Suppressor macrophage treated with lipopolysaccharide for 1 hour (primary cell): Measurements from ENCODE around the gene BIRC5.

Experiments
- DNase-seq, 3 donors: peaks; one replicate each; pipeline ENCODE4 v3.0.0-alpha.2; 2020 to 2022

BIRC5 gene

DNA sequence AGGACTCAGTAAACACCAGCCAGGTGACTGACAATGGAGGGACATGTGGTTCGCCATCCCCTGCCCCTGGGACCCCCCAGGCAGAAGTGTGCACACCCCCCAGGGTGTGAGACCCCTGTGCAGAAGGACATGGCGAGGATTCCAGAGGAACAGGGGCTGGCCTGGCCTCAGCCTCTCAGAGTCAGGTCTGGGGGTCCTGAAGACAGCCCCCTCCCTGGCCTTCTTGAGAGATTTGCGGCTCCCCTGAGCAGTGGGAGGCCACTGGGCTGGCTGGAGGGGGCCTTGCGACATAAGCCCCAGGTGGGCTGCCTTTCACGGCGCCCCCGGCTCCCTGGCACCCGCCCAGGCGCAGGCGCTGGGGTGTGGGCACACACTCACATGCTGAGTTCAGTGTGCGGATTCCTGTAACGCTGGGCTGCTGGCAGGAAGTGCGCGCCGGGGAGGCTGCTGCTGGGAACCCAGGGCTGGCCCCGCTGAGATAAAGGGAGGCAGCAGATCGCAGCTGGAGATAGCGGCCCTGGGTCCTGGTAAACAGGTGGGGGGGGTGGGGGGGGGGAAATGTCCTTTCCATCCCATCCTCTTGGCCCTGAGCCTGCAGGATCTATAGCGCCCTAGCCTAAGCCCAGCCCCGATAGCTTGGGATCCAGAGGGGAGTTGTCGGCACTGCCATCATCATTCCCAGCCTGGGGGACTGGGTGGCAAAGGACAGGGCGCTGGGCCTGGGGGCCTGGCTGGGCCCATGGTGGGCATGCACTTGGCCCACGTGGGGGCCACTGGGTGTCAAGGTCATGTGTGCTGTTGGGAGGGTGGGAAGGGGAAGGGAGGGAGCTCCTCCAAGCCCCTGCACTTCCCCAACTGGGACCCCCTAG, 44.5 kb downstream of the BIRC5 start:
- DNase-seq, result peak; percentile 59 to 65 (median 59)

DNA sequence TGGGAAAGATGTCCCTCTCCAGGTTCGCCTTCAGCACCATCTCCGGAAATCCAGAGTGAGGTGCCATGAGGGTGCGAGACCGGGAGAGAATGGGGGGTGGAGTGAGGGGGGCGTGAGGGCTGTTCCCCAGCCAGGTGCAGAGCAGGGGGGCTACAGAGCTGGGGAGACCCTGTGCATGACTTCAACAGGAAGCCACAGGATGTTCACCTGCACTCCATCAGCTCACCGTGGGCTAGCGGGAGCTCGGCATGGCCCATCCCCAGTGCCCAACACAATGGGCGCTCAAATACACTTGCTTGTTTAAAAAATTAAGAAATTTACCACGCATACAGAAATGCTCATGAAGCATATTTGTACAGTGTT, 45.1 kb downstream of the BIRC5 start:
- DNase-seq, result no peak

DNA sequence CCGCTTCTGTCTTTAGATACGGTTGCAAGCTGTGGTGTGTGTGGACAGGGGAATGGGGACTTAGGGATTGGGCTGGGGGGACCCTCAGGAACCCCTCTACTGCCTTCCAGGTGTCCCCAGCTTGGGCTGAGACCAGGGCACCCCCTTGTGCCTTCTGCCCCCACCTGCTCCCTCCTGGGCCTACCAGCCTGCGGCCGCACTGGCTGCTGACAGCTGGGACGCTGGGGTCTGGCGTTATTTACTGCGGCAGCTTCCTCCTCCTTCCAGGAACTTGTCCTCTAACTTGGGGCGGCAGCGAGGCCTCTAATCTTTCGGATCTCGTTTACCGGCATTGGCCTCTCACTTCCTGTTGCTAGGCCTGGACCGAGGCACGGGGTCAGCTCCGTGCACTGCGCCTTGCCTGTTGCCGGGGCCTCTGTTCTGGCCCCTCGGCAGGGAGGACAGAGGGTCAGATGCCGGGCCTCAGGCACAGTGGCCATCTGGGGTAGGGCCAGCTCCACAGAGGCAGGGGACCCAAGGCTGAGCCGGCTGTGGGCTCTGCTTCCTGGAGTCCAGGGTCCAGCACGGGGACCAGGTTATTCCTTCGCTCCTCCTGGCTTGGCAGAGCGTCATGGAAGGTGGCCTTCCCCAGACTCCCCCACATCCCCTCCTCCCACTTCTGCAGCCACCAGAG, 49.1 kb downstream of the BIRC5 start:
- peak; percentile 57 to 70 (median 63) for DNase-seq

DNA sequence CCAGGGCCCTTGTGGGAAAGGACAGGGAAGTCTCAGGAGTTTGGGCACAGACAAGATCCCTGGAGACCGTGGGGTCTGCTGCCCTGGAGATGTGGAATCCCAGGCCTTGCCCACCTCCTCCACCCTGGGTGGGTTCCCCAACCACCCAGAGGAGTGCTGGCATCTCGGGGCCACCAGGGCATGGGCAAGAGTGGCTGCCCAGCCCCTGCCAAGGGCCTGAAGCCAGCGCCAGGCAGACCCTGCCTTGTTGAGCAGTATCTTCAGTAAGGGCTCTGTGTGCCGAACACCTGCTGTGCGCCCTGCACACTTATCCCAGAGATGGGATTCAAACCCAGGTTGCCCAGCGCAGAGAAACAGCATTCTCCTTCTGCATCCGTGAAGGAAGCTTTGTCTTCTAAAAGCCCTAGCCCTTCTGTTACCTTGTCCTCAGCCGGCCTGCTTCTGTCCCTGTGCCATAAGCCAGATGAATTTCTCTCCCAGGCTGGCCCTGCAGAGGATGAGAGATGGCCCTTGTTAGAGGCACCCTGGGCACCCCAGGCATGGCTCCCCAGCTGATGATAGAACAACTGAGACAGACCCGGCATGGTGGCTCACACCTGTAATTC, 49.8 kb downstream of the BIRC5 start:
- no peak for DNase-seq

DNA sequence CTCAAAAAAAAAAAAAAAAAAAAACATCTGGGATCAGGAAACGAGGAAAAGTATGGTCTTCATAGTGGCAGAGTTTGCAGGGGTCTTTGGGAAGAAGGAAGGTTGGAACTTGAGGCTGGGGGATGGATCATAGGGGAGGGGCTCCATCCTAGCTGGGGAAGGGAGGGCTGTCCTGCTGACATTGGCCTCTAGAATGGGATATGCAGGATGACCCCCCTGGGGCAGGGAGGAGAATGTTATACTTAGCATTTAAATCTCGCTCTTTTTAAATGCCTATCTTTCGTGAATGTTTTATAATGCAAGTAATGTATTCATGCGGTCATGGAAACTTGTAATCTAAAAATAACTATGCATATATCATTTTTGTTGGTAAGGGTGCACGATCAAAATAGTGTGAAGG, 50.5 kb downstream of the BIRC5 start:
- DNase-seq, result no peak

DNA sequence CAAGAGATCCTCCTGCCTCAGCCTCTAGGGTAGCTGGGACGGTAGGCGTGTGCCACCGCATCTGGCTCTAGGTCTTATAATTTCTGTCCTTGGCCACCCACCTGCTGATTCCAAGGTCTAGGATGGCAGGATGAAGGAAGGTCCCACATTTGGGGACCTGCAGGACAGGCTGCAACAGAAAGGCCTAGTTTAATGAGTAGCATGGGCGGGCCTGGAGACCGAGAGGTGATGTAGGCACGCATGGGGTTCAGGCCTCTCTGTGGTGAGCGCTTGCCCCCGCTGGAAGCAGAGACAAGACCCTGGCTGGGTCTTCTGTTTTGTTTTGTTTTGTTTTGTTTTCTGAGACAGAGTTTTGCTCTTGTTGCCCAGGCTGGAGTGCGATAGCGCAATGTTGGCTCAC, 51.1 kb downstream of the BIRC5 start:
- DNase-seq, result no peak

DNA sequence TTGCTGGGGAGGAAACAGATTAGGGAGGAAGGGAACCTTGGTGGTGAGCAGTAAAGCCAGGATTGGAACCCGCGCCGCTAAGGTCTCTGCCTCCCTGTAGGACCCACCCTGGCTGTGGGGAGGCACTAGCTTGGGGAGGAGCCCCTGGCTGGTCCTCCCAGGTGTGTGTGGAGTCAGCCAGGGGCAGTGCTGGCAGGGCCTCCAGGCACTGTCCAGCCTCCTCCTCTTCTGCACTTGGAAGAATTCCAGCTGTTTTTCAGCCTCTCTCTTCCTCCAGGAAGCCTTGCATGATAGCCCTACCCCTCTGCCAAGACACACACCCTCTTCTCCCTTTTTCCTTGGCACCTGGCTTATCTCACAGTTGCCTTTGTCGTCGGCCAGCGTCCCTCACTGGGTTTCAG, 52.2 kb downstream of the BIRC5 start:
- DNase-seq, result no peak

DNA sequence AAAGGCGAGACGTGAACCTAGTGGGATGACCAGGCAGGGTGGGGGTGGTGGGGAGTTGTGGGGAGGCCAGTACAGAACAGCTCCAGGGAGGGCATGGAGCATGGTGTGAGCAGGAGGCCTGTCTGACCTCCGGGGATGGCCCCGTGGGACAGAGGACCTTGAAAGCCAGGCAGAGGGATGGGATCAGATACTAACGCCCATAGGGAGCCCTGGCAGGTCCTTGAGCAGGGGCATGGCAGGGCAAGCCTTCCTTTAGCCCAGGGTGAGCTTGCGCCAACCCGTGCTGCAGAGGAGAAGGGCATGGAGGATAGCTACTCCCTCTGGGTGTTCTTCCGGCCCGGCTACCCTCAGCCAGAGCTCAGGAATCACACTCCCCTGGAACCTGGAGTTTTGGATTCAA, 52.7 kb downstream of the BIRC5 start:
- no peak for DNase-seq

DNA sequence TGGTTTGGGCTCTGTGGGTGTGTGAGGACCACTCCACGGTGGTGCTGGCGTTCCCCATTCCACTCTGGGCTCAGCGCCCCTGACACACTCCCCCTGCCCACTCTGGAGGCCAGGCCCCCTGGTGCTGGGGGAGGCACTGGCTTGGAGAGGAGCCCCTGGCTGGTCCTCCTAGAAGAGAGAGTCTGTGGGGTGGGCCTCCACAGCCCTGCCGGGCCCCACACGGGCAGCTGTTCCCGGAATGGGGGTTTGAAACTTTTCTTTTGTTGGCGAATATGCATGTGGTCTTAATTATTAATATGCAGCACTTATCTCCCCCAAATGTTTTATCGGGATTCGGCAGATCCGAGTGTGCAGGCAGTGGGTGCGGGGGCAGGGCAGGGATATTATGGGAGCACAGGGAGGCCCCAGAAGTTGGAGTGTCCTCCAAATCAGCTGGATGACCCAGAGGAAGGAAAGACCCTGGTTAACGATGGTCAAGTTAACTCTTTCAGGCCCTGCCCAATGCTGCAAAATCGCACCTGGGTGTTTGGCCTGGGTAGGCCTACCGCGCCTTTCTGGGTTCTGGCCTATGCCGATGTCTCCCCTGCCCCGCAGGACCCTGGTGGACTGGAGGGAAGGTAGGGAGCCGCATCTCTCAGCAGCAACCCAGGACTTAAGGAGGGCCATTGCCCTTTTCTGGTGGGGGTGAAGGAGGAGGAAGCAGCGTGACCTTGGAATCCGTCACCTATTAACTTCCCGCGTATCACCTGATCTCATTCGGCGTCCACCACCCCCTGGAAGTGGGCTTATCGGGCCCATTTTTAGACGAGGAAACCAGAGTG, 53.4 kb downstream of the BIRC5 start:
- DNase-seq, result no peak

DNA sequence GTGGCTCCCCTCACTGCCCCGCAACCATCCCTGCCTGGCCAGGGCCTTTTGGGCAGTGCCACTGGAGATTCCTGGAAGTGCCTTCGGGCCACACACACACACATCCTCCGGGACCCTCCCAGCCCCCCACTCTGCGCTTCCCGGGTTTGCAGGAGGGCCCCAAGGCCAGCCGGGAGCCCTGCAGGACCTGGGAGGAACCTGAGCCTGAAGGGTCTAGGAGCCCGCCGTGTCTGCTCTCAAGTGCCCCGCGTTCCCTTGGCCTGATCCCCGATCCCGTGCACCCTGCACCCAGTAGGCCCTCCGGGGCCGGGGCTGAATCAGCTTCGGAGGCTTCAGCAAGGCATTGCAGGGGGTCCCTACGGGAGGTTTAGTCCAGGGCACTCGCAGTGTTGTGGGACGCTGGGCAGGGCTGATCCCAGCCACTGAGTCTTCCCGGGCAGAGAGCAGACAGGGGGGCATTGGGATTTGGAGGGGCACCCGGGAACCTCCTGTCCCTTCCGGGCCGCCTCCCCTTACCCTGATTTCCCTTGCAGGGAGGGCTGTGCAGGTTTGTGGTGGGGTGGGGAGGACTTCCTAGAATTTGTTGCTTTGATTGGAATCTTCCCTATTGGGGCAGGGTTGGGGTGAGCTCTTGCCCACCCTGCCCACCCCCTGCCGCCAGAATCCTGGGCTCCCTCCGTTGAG, 54.3 kb downstream of the BIRC5 start:
- DNase-seq, result no peak

DNA sequence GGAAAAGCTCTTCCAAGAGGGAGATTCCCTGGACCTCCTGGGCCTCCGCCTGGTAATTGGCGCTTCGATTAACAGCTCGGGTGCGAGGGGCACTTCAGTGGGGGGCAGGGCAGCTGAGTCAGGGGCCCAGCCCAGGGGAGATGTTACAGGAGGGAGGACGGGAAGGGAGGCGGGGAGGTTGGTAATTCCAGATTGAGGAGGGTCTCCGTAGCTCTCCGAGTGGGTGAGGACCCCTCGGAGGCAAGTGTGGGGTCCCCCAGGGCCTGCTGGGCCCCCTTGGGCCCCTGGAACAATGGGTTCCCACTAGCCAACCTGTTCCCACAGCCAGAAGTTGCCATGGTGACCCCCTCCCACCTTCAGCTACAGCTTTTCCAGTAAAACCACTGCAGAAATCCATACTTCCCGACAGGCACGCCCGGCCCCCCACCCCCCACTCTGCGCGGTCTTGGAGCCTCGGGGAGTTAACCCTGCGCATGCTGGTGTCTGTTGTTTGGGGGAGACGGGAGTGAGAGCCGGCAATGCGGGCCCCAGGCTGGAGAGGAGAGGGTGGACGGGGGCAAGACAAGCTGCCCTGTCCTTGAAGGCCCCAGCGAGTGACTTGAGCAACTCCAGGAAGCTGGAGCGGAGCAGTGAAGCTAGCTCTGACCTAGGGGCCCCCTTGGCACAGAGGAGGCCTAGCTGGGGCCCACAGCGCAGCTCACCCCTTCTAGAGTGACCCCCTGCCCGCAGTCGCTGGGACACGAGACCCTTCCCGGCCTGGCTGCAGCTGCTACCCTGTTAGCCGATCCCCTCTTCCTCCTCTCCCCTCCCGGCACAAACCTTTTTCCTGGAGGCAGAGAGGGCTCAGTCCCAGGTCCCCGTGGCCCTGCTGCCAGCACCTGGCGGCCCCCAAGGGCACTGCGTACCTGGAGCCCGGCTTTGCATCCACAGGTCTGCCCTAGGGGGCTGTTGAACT, 55.2 kb downstream of the BIRC5 start:
- DNase-seq, result no peak

DNA sequence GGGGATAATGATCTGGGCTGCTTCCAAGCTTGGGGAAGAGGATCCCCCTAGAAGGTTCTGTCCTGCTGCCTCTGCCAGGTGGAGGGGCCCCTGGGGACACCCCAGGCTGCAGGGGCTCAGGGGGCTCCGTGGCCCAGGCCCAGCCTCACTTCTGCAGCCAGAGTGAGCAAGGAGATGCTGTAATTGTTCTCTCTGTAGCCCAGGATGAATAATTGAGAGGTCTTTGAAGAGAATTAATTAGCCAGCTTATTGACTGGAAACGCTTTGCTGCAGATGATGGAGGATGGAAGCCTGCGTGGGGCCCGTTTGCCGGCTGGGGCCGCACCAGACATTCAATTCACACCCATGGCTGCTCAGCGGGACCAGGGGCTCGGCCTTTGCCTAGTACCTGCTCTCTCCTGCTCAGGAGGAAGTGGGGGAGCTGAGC, 55.9 kb downstream of the BIRC5 start:
- no peak for DNase-seq

DNA sequence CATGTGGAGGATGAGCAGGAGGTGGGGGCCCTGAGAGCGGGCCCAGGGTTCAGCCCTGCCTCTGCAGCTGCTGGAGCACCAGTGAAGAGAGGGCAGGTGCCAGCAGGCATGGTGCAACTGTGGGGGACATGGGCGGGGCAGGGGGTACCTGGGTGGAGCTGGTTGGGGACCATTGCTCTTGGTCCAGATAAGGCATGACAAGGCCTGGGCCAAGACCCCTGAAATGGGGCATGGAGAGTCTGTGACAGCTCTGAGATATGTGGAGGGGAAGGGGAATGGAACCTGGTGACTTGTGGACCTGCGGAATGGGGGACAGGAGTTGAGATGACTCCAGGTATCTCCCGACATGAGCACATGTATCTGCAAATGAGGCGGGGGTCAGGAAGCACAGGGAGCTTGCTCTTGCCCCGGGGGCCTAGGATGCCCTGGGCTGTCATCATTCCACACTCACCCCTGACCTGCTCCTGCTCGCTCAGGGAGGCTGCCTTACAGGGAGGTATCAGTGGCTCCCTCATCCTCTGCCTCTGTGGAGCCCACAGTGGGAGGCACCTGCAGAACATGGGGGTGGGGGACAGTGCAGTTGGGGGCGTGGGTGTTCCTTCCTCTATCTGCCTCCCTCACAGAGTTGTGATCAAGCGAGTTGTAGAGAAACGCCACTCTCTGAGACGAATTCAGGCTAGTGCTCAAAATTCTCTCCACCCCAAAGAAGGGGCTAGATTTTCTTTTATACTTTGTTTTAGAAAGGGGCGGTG, 57.5 kb downstream of the BIRC5 start:
- no peak for DNase-seq

DNA sequence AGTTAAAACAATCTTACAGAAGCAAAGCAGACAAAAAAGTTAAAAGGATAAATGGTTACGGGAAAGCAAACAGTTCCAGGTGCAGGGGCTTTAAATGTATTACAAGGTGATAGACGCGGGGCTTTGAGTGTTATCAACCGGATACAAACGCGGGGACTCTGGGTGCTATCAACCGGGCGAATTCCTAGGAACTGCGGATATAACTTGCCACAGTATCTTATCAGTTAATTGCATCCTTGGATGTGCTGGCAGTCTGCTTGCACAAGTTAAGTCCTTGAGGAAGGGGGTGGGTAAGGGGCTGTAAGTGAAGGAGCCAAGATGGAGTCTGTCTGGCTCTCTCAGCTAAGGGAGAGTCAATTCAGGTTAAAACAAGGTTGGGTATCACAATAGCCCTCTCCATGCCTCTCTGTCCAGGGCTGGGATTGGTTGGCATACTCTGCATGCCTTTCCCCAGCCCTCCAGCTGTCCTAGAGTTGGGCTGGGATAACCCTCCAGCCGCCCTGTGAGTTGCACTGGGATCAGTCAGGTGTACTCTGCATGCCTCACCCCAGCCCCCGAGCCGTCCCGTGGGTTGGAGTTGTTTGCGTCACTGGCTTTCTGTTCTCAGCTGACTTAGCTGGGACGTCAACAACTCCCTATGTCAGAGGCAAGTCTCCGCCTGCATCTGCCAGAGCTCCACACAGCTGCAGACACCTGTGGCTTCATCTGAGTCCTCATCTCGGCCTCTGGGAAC, 58.3 kb downstream of the BIRC5 start:
- DNase-seq, result peak; percentile 60 to 67 (median 63)

DNA sequence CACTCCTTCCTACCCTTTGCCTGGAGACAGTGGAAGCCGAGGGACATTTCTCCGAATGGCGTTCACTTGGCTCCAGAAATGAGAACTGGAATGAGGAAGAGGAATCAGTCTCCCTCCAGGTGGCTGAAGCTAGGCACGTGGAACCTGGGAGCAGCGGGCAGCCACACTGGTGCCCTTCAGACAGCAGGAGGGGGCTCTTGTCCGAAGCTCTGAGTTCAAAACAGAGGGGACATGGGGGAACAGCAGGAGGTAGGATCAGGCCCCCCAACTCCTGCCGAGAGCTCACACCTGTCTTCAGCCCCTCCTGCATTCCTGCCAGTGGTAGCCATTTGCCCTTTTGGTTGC, 58.8 kb downstream of the BIRC5 start:
- no peak for DNase-seq

DNA sequence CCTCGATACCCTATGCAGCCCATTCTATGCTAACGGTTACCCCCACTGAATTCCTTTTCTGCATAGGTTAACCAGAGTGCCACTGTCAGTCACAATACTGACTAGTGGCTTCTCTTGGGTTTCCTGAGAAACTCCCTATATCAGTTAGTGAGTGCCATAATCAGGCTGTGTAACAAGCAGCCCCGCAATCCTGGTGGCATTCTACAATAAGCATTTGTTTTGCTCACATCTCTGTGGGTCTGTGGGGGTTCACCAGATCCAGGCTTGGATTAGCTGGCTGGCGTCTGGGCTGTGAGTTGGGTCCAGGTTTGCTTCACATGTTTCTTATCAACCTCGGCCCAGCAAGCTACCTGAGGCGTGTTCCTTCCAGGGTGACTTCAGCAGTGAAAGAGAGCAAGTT, 59.8 kb downstream of the BIRC5 start:
- no peak for DNase-seq
